IPS-20b (cell line): ENCODE measurements around the gene PLCG2.

Experiments
- H3K27ac ChIP-seq: one replicate; pipeline ENCODE4 v1.5.1; 2013; ENCODE audit warnings: low read length
- H3K27me3 ChIP-seq: 2 replicates; pipeline ENCODE4 v1.6.1; 2013; ENCODE audit warnings: mild to moderate bottlenecking, low read length, inconsistent platforms; ENCODE audit not compliant: insufficient read depth
- H3K36me3 ChIP-seq: 2 replicates; pipeline ENCODE4 v1.6.1; 2013; ENCODE audit warnings: low read depth, mild to moderate bottlenecking, inconsistent platforms, low read length, moderate library complexity; ENCODE audit not compliant: insufficient read depth
- H3K4me1 ChIP-seq: 2 replicates; pipeline ENCODE4 v1.6.1; 2013; ENCODE audit warnings: mild to moderate bottlenecking, control low read depth, inconsistent platforms, low read length, moderate library complexity; ENCODE audit not compliant: insufficient read depth
- H3K4me3 ChIP-seq: 2 replicates; pipeline ENCODE4 v1.5.1; 2013; ENCODE audit warnings: mild to moderate bottlenecking, low read length, inconsistent platforms
- H3K9ac ChIP-seq: 2 replicates; pipeline ENCODE4 v1.6.1; 2013; ENCODE audit warnings: low read depth, mild to moderate bottlenecking, inconsistent platforms, low read length, moderate library complexity
- H3K9me3 ChIP-seq: 2 replicates; pipeline ENCODE4 v1.6.1; 2013; ENCODE audit warnings: mild to moderate bottlenecking, low read depth, low read length, inconsistent platforms; ENCODE audit not compliant: insufficient read depth

The PLCG2 gene

DNA sequence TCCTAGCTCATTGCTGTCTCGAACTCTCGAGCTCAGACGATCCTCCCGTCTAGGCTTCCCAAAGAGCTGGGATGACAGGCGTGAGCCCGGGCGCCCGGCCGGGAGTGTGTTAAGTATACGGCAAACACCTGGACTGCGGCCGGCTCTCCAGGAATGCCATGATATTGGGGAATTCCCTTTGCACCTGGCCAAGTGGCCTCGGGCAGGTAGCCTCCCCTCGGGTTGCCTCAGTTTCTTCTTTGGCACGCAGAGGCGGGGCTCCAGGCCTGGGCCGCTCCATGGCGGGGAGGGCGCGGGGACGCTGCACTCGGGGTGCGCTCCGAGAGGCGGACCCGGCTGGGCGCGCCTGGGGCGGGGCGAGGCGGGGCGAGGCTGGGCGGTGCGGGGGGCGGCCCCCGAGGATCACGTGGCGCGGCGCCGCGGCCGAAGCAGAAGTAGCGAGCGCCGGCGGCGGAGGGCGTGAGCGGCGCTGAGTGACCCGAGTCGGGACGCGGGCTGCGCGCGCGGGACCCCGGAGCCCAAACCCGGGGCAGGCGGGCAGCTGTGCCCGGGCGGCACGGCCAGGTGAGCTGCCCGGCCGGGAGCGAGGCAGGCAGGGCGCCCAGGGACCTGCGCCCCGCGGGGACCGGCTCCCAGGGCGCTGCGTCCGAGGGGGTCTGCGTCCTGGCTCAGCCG is at the start of gene PLCG2:
Gene PLCG2, plus strand, starts transcription at position 431 of the 675 bp plus-strand sequence. CDS start 6,699 bp downstream, outside the sequence.
- Histone ChIP-seq H3K36me3 (no peaks in the 10 kb centered on the region), H3K27me3 (peaks cover 56% of the 10 kb centered on the region), H3K4me1 (peaks cover 2% of the 10 kb centered on the region; the same call in 1 of the 2 replicates), H3K9me3 (no peaks in the 10 kb centered on the region), H3K4me3 (peak within 1 kb of the TSS; percentile 77), H3K27ac (no peak within 1 kb of the TSS), H3K9ac (no peak within 1 kb of the TSS)

DNA sequence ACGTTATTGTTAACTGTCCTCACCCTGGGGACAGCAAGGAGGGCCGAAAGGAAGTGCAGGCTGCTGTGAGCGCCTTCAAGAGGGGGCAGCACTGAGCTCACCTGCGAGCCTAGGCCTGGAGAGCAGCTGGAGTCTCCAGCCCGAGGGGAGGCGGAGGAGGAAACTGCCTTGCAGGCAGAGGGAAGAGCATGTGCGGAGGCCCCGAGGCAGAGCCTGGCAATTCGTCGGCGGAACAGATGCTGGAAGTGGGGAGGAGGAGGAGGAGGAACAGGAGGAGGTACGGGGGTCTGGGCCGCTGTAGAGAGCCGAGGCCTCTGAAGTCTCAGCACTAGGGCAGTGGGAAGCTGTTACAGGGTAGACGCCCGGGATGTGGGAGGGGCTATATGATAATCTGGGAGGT is 49.6 kb upstream of the PLCG2 start:
- no peak overlapping the region for H3K27ac ChIP-seq
- H3K36me3 ChIP-seq = no peaks in the 10 kb centered on the region
- H3K9ac ChIP-seq = peak overlapping the region; percentile 60; the same call in 1 of the 2 replicates
- no peaks in the 10 kb centered on the region; the same call in 1 of the 2 replicates for H3K4me1 ChIP-seq
- no peaks in the 10 kb centered on the region for H3K9me3 ChIP-seq
- no peak overlapping the region for H3K4me3 ChIP-seq
- no peaks in the 10 kb centered on the region for H3K27me3 ChIP-seq

DNA sequence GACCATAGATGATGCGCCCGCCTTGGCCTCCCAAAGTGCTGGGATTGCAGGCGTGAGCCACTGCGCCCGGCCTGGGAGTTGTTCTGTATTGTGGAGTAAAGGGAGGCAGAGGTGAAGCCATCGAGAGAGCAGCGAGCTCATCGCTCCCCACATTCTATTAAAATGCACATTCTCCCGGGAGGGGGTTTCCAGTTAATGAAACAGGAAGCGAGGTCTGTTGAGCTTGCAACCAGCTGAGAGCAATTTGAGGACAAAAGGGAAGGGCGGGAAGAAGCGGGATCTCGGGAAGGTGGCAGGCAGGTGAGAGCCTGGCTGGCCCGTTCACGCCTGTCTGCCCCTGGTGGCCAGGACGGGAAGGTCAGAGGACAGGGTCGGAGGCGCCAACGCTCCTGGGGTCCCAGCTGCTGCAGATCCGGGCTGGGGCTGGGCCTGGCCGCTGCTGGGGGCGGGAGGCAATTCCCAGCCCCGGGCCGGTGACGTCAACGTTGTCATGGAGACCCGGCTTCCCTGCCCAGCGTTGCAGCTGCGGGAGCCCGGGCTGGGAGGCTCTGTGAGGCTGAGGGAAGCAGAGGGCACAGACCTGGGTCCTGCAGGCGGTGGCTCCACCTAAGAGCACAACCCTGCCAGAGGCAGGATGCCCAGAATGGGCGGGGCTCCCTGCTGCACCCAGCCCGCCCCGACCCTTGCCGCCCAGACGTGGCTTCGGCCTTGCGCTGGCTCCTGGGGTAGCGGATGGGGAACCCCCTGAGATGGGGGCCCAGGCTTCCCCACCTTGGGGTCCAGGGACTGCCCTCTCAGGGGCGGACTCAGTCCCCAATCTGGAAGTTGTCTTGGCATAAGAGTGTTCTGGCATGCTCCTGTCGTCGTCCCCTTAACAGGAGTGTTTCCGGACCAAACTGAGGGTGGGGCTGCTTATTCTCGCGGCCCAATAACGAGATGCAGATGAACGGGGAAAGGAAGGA is 48.7 kb upstream of the PLCG2 start:
- Histone ChIP-seq H3K9me3 (no peaks in the 10 kb centered on the region), H3K27me3 (no peaks in the 10 kb centered on the region), H3K36me3 (no peaks in the 10 kb centered on the region), H3K27ac (peak overlapping the region; percentile 41), H3K4me1 (no peaks in the 10 kb centered on the region; the same call in 1 of the 2 replicates), H3K9ac (peak overlapping the region; percentile 71; the same call in 1 of the 2 replicates), H3K4me3 (peak overlapping the region; percentile 55; the same call in 1 of the 2 replicates)

DNA sequence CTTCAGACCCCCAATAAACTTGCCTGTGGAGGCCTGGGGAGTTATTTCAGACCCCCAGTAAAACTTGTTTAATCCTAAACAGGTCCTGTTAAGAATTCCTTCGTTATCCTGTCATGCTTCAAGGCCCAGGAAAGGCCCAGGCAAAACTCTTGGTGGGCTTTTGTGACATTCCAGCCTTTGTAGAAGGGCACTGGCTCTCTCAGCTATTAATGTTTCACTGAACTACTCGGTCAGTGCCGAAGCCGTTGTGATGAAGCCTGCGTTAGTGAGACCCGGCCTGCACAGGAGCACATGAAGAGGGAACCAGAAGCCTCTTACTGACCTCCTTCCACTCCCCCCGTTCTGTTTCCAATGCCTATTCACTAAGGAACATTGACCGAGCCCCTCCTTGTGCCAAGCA is 47.4 kb upstream of the PLCG2 start:
- Histone ChIP-seq H3K27me3 (no peaks in the 10 kb centered on the region), H3K9ac (no peak overlapping the region), H3K4me1 (no peaks in the 10 kb centered on the region; the same call in 1 of the 2 replicates), H3K27ac (no peak overlapping the region), H3K36me3 (no peaks in the 10 kb centered on the region), H3K9me3 (no peaks in the 10 kb centered on the region), H3K4me3 (no peak overlapping the region)

DNA sequence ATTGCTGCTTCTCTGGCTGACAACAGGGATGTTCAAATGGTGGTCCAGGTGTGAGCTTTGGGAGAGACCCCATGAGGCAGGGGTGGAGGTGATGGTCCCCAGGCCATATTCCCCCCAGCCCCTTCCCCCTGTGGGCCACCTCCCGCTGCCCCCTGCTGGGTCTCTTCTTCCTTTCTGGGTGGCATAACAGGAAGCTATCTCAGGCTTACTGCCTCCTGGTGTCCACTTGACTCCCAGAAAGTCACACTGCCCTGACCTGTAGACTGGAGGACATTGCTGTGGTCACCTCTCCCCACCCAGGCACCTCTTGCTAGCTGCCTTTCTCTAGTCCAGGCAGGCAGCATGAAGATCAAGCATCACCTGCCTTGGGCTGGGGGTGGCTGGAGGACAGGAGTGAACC is 46.4 kb upstream of the PLCG2 start:
- Histone ChIP-seq H3K27me3 (no peaks in the 10 kb centered on the region), H3K9ac (no peak overlapping the region), H3K27ac (no peak overlapping the region), H3K4me1 (no peaks in the 10 kb centered on the region; the same call in 1 of the 2 replicates), H3K9me3 (no peaks in the 10 kb centered on the region), H3K4me3 (no peak overlapping the region), H3K36me3 (no peaks in the 10 kb centered on the region)

DNA sequence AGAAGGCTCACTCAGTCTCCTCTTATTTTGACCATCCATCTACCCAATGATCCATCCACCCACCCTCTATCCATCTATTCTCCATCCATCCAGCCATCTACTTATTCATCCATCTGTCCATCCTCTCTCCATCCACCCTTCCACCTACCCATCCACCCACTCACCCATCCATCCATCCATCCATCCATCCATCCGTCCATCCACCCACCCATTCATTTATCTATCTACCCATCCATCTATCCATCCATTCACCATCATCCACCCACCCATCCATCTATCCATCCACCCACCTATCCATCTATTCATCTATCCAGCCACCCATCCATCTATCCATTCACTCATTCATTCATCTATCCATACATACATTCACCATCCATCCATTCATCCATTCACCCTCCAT is 45.8 kb upstream of the PLCG2 start:
- no peak overlapping the region for H3K4me3 ChIP-seq
- H3K9ac ChIP-seq = no peak overlapping the region
- H3K36me3 ChIP-seq = no peaks in the 10 kb centered on the region
- no peaks in the 10 kb centered on the region for H3K9me3 ChIP-seq
- H3K27me3 ChIP-seq = no peaks in the 10 kb centered on the region
- no peaks in the 10 kb centered on the region; the same call in 1 of the 2 replicates for H3K4me1 ChIP-seq
- H3K27ac ChIP-seq = no peak overlapping the region

DNA sequence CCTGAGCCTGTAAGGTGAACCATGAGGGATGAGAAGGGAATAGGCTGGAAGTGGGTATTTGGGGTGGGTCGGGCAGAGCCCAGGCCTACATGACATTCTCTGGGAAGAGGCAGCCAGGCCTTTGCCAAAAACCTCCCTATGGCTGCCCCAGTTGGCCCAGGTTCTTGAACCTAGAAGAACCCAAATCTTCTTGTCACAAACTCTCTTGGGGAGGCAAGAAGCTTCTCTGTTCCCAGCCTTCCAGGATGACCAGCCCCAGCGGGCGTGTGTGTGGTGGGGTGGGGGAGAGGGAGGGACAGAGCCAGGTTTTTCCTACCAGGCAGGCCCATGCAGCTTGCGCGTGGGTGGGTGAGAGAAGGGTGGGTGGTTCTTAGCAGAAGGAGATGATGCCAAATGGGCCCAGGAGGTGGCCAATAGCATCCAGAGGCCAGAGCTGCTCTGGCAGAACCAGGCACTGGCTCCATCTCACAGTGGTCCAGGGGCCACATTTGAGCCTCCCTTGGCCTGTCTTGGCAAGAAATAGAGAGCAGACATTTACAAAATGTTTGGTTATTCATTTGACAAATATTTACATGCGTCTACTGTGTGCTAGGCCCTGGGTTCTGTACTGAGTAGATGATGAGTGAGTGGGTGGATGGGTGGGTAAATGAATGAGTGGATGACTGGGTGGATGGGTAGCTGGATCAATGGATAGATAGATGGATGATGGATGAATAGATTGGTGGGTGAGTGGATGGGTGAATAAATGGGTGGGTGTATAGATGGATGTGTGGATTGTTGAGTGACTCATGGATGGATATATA is 44.3 kb upstream of the PLCG2 start:
- H3K9ac ChIP-seq = no peak overlapping the region
- H3K9me3 ChIP-seq = no peaks in the 10 kb centered on the region
- H3K27ac ChIP-seq = no peak overlapping the region
- H3K36me3 ChIP-seq = no peaks in the 10 kb centered on the region
- H3K4me1 ChIP-seq = no peaks in the 10 kb centered on the region
- no peaks in the 10 kb centered on the region for H3K27me3 ChIP-seq
- H3K4me3 ChIP-seq = no peak overlapping the region

DNA sequence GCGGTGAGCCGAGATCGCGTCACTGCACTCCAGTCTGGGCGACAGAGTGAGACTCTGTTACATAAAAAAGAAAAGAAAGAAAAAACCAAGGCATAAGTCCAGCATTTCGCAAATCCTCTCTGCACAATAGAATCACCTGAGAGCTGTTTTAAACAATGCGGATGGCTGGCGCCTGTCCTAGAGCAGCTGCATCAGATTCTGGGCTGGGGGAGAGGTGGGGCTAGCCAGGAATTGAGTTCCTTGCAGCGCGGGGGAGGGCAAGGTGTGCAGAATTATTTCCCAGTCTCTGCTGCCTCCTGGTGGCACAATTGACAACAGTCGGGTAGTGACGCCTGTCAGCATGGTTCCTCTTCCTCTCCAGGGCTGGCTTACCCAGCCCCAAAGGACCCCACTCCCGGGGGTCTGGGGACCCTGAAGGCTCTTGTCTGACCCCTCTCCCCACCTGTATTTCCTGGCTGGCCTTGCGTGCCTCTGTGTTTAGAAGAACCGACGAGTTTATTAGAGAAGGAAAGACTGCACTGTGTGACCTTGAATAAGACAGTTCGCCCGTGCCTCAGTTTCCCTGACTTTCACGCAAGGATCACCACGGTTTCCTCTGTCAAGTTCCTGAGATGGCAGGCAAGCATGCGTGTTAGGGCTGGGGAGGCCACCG is 41.1 kb upstream of the PLCG2 start:
- Histone ChIP-seq H3K9me3 (no peaks in the 10 kb centered on the region), H3K27me3 (no peaks in the 10 kb centered on the region), H3K4me1 (no peaks in the 10 kb centered on the region), H3K36me3 (no peaks in the 10 kb centered on the region), H3K27ac (no peak overlapping the region), H3K4me3 (no peak overlapping the region), H3K9ac (no peak overlapping the region)

DNA sequence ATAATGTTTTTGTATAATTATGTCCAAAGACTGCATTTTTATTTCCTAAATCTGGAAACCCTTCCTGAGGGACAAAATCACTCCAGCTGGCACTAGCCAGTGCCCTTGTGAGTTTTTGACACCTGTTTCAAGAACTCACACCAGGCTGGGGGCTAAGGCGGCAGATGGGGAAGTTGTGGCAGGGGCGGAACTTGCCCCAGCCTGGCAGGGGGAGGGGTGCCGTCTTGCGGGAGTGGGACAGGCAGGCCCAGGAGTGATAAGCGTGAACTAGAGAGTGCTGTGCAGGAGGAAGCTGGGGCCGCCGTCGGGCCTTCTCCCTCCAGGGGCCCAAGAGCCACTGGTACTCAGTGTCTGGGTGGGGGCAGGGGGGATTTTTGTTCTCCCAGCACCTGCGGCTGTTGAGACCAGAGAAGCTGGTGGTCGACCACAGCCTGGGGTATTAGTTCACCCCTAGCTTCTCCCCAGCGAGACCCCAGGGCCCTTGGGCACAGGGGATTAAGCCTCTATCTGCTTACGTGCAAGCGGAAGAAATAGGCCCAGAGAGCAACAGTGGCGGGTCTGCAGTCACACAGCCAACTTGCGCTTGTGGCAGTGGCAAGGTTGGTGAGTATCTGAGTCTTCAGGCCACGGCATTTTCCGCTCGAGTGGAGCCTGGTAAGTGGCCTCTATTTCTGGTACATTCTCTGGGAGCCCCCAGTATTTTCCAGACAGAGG is 40.2 kb upstream of the PLCG2 start:
- H3K9ac ChIP-seq = no peak overlapping the region
- H3K27ac ChIP-seq = no peak overlapping the region
- H3K27me3 ChIP-seq = no peaks in the 10 kb centered on the region; the same call in 1 of the 2 replicates
- no peaks in the 10 kb centered on the region for H3K9me3 ChIP-seq
- no peaks in the 10 kb centered on the region for H3K4me1 ChIP-seq
- H3K36me3 ChIP-seq = no peaks in the 10 kb centered on the region
- H3K4me3 ChIP-seq = no peak overlapping the region

DNA sequence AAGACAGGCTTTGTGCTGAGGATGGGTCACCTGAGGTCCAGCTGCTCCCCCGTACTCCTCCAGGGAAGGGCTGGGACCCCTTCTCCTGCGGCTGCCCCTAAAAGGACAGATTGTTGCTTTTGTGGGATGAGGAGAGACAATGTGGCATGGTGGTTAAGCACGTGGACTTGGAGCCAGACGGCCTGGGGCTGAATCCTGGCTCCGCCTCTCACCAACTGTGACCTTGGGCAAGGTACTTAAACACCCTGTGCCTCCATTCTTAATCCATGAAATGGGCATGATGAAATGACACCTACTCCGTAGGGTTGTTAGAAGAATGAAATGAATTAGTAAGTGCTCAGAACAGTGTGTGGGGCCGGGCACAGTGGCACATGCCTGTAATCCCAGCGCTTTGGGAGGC is 39.6 kb upstream of the PLCG2 start:
- H3K27ac ChIP-seq = no peak overlapping the region
- no peaks in the 10 kb centered on the region for H3K4me1 ChIP-seq
- H3K9me3 ChIP-seq = no peaks in the 10 kb centered on the region
- no peak overlapping the region for H3K9ac ChIP-seq
- no peak overlapping the region for H3K4me3 ChIP-seq
- no peaks in the 10 kb centered on the region for H3K36me3 ChIP-seq
- H3K27me3 ChIP-seq = no peaks in the 10 kb centered on the region; the same call in 1 of the 2 replicates
